Mesendoderm (in vitro differentiated cells): ENCODE results near the gene HOXA6.
A peak's percentile ranks its signal among the peaks of the same experiment; 100 is the strongest.

Source experiments
- DNase-seq: peaks from one replicate; pipeline ENCODE4 v3.0.0; 2013
- H2AK5ac ChIP-seq: 2 replicates; pipeline ENCODE4 v1.6.1; 2013; ENCODE audit warnings: low read length, inconsistent platforms
- H2BK120ac ChIP-seq: 2 replicates; pipeline ENCODE4 v1.6.1; 2013; ENCODE audit warnings: low read depth, mild to moderate bottlenecking, low read length, moderate library complexity, mixed read lengths
- H2BK15ac ChIP-seq: replicated peaks from 2 replicates; pipeline ENCODE4 v1.6.1; 2013; ENCODE audit warnings: low read depth, mild to moderate bottlenecking, moderate library complexity
- H2BK5ac ChIP-seq: 2 replicates; pipeline ENCODE4 v1.6.1; 2013; ENCODE audit warnings: low read length, inconsistent platforms
- H3K18ac ChIP-seq: 2 replicates; pipeline ENCODE4 v1.6.1; 2013; ENCODE audit warnings: mild to moderate bottlenecking, low read length, mixed read lengths
- H3K23ac ChIP-seq: one replicate; pipeline ENCODE4 v1.6.1; 2013; ENCODE audit warnings: low read length
- H3K27ac ChIP-seq: 2 replicates; pipeline ENCODE4 v1.5.1; 2013; ENCODE audit warnings: low read depth, mild to moderate bottlenecking, inconsistent platforms, low read length, moderate library complexity
- H3K27me3 ChIP-seq: 2 replicates; pipeline ENCODE4 v1.6.1; 2013; ENCODE audit warnings: low read length, control low read depth, mild to moderate bottlenecking, inconsistent platforms; ENCODE audit not compliant: insufficient read depth, poor library complexity
- H3K36me3 ChIP-seq: 2 replicates; pipeline ENCODE4 v1.6.1; 2013; ENCODE audit warnings: low read length, inconsistent platforms; ENCODE audit not compliant: control insufficient read depth, insufficient read depth
- H3K4ac ChIP-seq: one replicate; pipeline ENCODE4 v1.6.1; 2013; ENCODE audit warnings: low read depth, mild to moderate bottlenecking, low read length, moderate library complexity
- H3K4me1 ChIP-seq: 2 replicates; pipeline ENCODE4 v1.6.1; 2013; ENCODE audit warnings: low read depth, low read length, inconsistent platforms; ENCODE audit not compliant: control insufficient read depth
- H3K4me2 ChIP-seq: 2 replicates; pipeline ENCODE4 v1.6.1; 2013; ENCODE audit warnings: low read length
- H3K4me3 ChIP-seq: 2 replicates; pipeline ENCODE4 v1.5.1; 2013; ENCODE audit warnings: mild to moderate bottlenecking, low read length
- H3K56ac ChIP-seq: one replicate; pipeline ENCODE4 v1.6.1; 2013; ENCODE audit warnings: low read length
- H3K79me1 ChIP-seq: 2 replicates; pipeline ENCODE4 v1.6.1; 2013; ENCODE audit warnings: low read length, inconsistent platforms
- H3K79me2 ChIP-seq: 2 replicates; pipeline ENCODE4 v1.6.1; 2013; ENCODE audit warnings: mild to moderate bottlenecking, low read length; ENCODE audit not compliant: control insufficient read depth, insufficient read depth
- H3K9ac ChIP-seq: 2 replicates; pipeline ENCODE4 v1.6.1; 2013; ENCODE audit warnings: low read length, inconsistent platforms
- H4K5ac ChIP-seq: one replicate; pipeline ENCODE4 v1.6.1; 2013; ENCODE audit warnings: low read length
- H4K8ac ChIP-seq: one replicate; pipeline ENCODE4 v1.6.1; 2013; ENCODE audit warnings: low read depth, mild to moderate bottlenecking, control low read depth, low read length, moderate library complexity
- WGBS: extraction: QIAGEN DNeasy Blood & Tissue Kit; methylation state at CpG from one replicate; pipeline ENCODE4 v1.1.7; 2013; ENCODE audit warnings: low lambda C conversion rate, missing lambda C conversion rate; ENCODE audit not compliant: insufficient coverage; ENCODE audit errors: extremely low coverage; 5-methylcytosine and 5-hydroxymethylcytosine counted together

The HOXA6 gene

GRCh38 chr7:27101957-27102580 lies 45.5 kb downstream of the HOXA6 start:
- Histone ChIP-seq H2BK5ac (no peak overlapping the region), H3K27ac (no peak overlapping the region), H2BK15ac (no peak overlapping the region), H4K5ac (no peak overlapping the region), H3K4ac (no peak overlapping the region), H3K36me3 (no peaks in the 10 kb centered on the region), H3K56ac (no peak overlapping the region), H3K9ac (no peak overlapping the region), H2AK5ac (no peak overlapping the region), H3K23ac (no peak overlapping the region), H3K4me1 (no peaks in the 10 kb centered on the region), H3K18ac (no peak overlapping the region), H3K4me3 (no peak overlapping the region), H2BK120ac (no peak overlapping the region), H3K4me2 (no peak overlapping the region), H3K79me1 (no peaks in the 10 kb centered on the region), H4K8ac (no peak overlapping the region), H3K79me2 (no peaks in the 10 kb centered on the region), H3K27me3 (peaks cover 89% of the 10 kb centered on the region)
- no peak for DNase-seq
- WGBS = no CpG with 5 or more reads among the region's 39 CpGs

- no peaks in the 10 kb centered on the region for H3K79me2 ChIP-seq
- no peak overlapping the region for H2BK15ac ChIP-seq
- no peak overlapping the region for H2BK5ac ChIP-seq
- no peaks in the 10 kb centered on the region for H3K36me3 ChIP-seq
- no peak overlapping the region for H3K4me3 ChIP-seq
- no peaks in the 10 kb centered on the region for H3K79me1 ChIP-seq
- no peak overlapping the region for H3K18ac ChIP-seq
- no peak overlapping the region for H3K56ac ChIP-seq
- no peak overlapping the region for H2AK5ac ChIP-seq
- DNase-seq = no peak
- no peak overlapping the region for H4K8ac ChIP-seq
- H4K5ac ChIP-seq = no peak overlapping the region
- no peak overlapping the region for H3K27ac ChIP-seq
- no peak overlapping the region for H3K9ac ChIP-seq
- peaks cover 93% of the 10 kb centered on the region for H3K27me3 ChIP-seq
- peak overlapping the region; percentile 21 for H3K4me2 ChIP-seq
- no peaks in the 10 kb centered on the region for H3K4me1 ChIP-seq
- H3K23ac ChIP-seq = no peak overlapping the region
- no CpG with 5 or more reads among the region's 25 CpGs for WGBS
- no peak overlapping the region for H3K4ac ChIP-seq
- H2BK120ac ChIP-seq = no peak overlapping the region
Measured at GRCh38 chr7:27101171-27101956, 46.2 kb downstream of the HOXA6 start.

DNA sequence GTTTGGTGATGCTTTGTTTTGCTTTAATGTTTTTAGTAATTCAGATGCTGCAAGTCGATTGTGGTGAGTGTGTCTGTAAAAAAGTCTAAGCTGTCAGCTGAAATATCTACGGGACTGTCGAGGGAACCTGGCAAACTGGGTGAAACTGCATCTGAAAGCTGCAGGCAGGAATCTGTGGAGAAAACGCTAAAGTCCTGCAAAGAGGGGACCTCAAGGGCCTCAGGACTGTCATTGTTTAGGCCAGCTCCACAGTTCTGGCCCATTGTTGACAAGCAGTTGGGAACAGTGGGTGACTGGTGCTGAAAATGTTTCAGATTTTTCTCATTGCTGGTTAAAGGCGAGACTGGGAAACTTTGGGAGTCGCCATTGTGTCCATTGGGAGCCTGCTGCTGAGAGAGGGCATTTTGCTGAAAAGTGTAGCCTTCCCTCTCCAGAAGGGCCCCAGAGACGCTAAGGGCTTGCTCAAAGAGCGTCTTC lies 46.8 kb downstream of the HOXA6 start:
- H3K18ac ChIP-seq = no peak overlapping the region
- no peak overlapping the region for H3K23ac ChIP-seq
- no peak overlapping the region for H3K4me3 ChIP-seq
- H3K36me3 ChIP-seq = no peaks in the 10 kb centered on the region
- H3K9ac ChIP-seq = no peak overlapping the region
- H2BK5ac ChIP-seq = no peak overlapping the region
- H3K4ac ChIP-seq = no peak overlapping the region
- H3K4me2 ChIP-seq = peak overlapping the region; percentile 21
- H3K79me2 ChIP-seq = no peaks in the 10 kb centered on the region
- H3K4me1 ChIP-seq = no peaks in the 10 kb centered on the region
- peaks cover 88% of the 10 kb centered on the region for H3K27me3 ChIP-seq
- H2AK5ac ChIP-seq = no peak overlapping the region
- no peak overlapping the region for H3K27ac ChIP-seq
- H4K8ac ChIP-seq = no peak overlapping the region
- no peak overlapping the region for H2BK15ac ChIP-seq
- no peak overlapping the region for H3K56ac ChIP-seq
- no peak overlapping the region for H2BK120ac ChIP-seq
- peak; percentile 63 for DNase-seq
- WGBS = no CpG with 5 or more reads among the region's 8 CpGs
- no peaks in the 10 kb centered on the region for H3K79me1 ChIP-seq
- H4K5ac ChIP-seq = no peak overlapping the region

DNA sequence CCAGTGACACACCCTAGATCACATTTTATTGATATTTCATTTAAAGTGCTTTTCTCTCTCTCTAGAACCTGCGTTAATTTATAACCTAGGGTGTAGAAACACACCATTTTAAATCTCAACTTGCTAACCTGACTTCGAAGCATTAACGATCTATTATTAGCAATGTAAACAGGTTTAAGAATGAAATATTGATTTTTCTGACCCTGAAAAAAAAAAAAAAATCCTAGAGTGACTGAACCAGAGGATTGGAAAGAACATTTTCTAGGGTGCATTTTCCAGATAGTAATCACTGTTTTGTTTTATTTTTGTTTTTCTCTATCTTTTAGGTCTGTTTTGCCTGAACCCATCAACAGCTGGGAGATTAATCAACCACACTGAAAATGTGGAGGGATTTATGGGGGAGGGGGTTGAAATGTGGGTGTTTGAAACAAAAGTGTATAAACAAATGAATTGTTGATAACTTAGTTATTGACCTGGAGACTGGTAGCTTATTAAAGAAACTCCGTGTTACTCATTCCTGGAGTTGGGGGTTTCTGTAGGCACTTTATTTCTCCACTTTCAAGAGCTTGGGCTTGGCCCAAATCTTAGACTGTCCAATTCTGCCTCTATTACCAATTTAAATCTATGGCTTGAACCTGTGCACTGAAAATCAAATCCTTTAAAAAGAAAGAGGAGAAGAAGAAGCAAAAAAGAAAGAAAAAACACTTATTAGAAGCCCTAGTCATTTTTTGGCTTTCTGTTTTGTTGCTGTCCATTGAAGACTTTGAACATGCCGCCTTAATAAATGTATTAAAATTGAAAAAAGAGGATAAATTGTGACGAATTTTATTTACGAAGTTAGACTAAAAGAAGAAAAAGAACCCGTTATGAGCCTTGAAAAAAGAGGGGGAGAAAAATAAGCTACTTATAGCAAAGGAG lies 47.9 kb downstream of the HOXA6 start:
- H3K27me3 ChIP-seq = peaks cover 89% of the 10 kb centered on the region
- no peak overlapping the region for H3K23ac ChIP-seq
- no peaks in the 10 kb centered on the region for H3K36me3 ChIP-seq
- no peak overlapping the region for H3K4me2 ChIP-seq
- H3K4ac ChIP-seq = no peak overlapping the region
- DNase-seq = no peak
- H4K8ac ChIP-seq = no peak overlapping the region
- H2AK5ac ChIP-seq = no peak overlapping the region
- no peak overlapping the region for H3K9ac ChIP-seq
- no CpG with 5 or more reads among the region's 8 CpGs for WGBS
- H3K4me3 ChIP-seq = no peak overlapping the region
- no peak overlapping the region for H2BK5ac ChIP-seq
- no peak overlapping the region for H3K56ac ChIP-seq
- no peaks in the 10 kb centered on the region for H3K79me1 ChIP-seq
- no peak overlapping the region for H4K5ac ChIP-seq
- H3K4me1 ChIP-seq = no peaks in the 10 kb centered on the region
- H2BK15ac ChIP-seq = no peak overlapping the region
- no peak overlapping the region for H2BK120ac ChIP-seq
- H3K18ac ChIP-seq = no peak overlapping the region
- H3K79me2 ChIP-seq = no peaks in the 10 kb centered on the region
- no peak overlapping the region for H3K27ac ChIP-seq

GRCh38 chr7:27098578-27099451 lies 48.8 kb downstream of the HOXA6 start:
- Histone ChIP-seq H3K56ac (no peak overlapping the region), H3K4me3 (no peak overlapping the region), H4K5ac (no peak overlapping the region), H3K27me3 (peaks cover 85% of the 10 kb centered on the region), H2BK5ac (no peak overlapping the region), H2BK15ac (no peak overlapping the region), H2BK120ac (no peak overlapping the region), H3K23ac (no peak overlapping the region), H3K27ac (no peak overlapping the region), H3K79me1 (no peaks in the 10 kb centered on the region), H3K4me1 (peaks cover 3% of the 10 kb centered on the region), H3K79me2 (no peaks in the 10 kb centered on the region), H4K8ac (no peak overlapping the region), H3K36me3 (no peaks in the 10 kb centered on the region), H3K9ac (no peak overlapping the region), H2AK5ac (no peak overlapping the region), H3K4ac (no peak overlapping the region), H3K4me2 (peak overlapping the region; percentile 20), H3K18ac (no peak overlapping the region)
- DNase-seq = peak; percentile 71
- WGBS = no CpG with 5 or more reads among the region's 38 CpGs
